Stomach (tissue), 9 donors: Measurements from ENCODE around the gene LRFN4. TPM values are rescaled to one million over a fixed set of nuclear protein-coding genes. Genes with fewer than 3 reads are reported as not detected.

Experiments used
- DNase-seq, 2 donors: peaks; one replicate each; pipeline versions ENCODE4 v3.0.0 to v3.0.0-alpha.2; 2013 to 2019
- H3K27ac ChIP-seq, 5 donors: fragments of 200-600 bp in 4 of 5; sonication (generic) in 4 of 5; one replicate each; pipeline ENCODE4 v1.5.1; 2013 to 2019; ENCODE audit warnings: mild to moderate bottlenecking in 1 of 5, moderate library complexity in 1 of 5
- H3K27me3 ChIP-seq, 3 donors: fragments of 200-600 bp; sonication (generic); one replicate each; pipeline ENCODE4 v1.5.1; 2017 to 2019; ENCODE audit warnings: mixed run types in 1 of 3
- H3K36me3 ChIP-seq, 4 donors: fragments of 200-600 bp; sonication (generic); 1 replicate in 3 of 4; 2 replicates in 1 of 4; pipeline ENCODE4 v1.5.1; 2016 to 2019
- H3K4me1 ChIP-seq, 4 donors: fragments of 200-600 bp; sonication (generic); one replicate each; pipeline ENCODE4 v1.5.1; 2016 to 2019
- H3K4me3 ChIP-seq, 4 donors: fragments of 200-600 bp; sonication (generic) in 3 of 4; one replicate each; pipeline ENCODE4 v1.5.1; 2016 to 2019; ENCODE audit warnings: mild to moderate bottlenecking in 1 of 4
- H3K9me3 ChIP-seq, 4 donors: fragments of 200-600 bp; sonication (generic); one replicate each; pipeline ENCODE4 v1.5.1; 2016 to 2019
- EP300 ChIP-seq: sonication (generic); formaldehyde crosslinking; IDR thresholded peaks from one replicate; pipeline ENCODE4 v1.6.1; 2017; ENCODE audit warnings: antibody characterized with exemption
- POLR2A ChIP-seq, 4 donors: fragments of 450-650 bp; IDR thresholded peaks; one replicate each; pipeline ENCODE4 v1.6.1; 2016; ENCODE audit warnings: antibody characterized with exemption in 4 of 4, control low read depth in 2 of 4, mild to moderate bottlenecking in 1 of 4, moderate library complexity in 1 of 4
- POLR2AphosphoS5 ChIP-seq, 3 donors: sonication (generic); formaldehyde crosslinking; IDR thresholded peaks; one replicate each; pipeline ENCODE4 v1.6.1; 2016; ENCODE audit warnings: antibody characterized with exemption in 3 of 3
- WGBS, 5 donors: extraction: QIAGEN DNeasy Blood & Tissue Kit in 3 of 5; methylation state at CpG; one replicate each; pipeline versions ENCODE4 v1.1.5 to v1.1.7; 2013 to 2018; 5-methylcytosine and 5-hydroxymethylcytosine counted together
- intact Hi-C: fragments of 100-400 bp; cut with DNase I; formaldehyde crosslinking; loops from one replicate; pipeline ENCODE4 v1.15.1; 2023; ENCODE audit warnings: low total_unique reads
- polyA plus RNA-seq, 3 donors: library from polyadenylated mRNA; stranded (reverse); fragments of 200-250 nt; gene quantifications; one replicate each; pipeline ENCODE4 v1.2.3, GENCODE V29; 2013
- total RNA-seq, 5 donors: library from RNA; depleted of rRNA; stranded (reverse); fragments of >200 nt; gene quantifications; one replicate each; pipeline versions ENCODE4 v1.1.0 to v1.2.3, GENCODE V29; 2014 to 2016
- TF ChIP-seq, protein P1 (sequence below), 7 experiments: fragments of 450-650 bp in 4 of 7; fragments of 200-600 bp in 3 of 7; sonication (generic) in 3 of 7; IDR thresholded peaks; one replicate each; pipeline ENCODE4 v1.5.1; 2016 to 2019; ENCODE audit warnings: antibody characterized with exemption in 7 of 7, control low read depth in 2 of 7, mild to moderate bottlenecking in 1 of 7
- donor health status: healthy with polysubstance abuse.
- donor health status: Bipolar disorder and iron deficiency.
- donor health status: healthy.

Gene LRFN4
- total and polyA plus RNA-seq, 8 donors, result 2.1 to 37.9 (median 12.7) TPM

DNA sequence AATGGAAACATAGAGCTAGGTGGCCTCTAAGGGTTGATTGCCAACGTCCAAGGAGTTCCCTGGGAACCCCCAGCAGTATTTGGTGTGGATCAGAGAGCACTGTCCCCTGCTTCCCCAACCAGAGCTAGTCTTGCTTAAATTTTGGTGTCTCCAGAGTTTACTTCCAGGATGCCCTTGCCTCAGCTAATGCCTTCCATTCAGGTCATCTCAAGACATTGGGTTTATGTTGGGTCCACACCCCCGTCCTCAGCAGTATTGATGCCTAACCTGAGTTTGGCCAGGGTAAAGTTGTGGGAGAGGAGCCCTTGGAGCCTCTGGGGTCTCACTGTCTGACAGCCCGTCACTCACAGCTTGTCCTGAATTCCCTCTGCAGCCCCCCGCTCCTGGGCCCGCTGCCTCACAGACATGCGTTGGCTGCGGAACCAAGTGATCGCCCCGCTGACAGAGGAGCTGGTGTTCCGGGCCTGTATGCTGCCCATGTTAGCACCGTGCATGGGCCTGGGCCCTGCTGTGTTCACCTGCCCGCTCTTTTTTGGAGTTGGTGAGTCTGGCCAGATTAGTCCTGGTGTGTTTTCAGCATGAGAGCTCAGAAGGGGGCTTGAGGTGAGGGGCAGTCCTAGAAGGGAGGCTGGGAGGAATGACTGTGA is 12.2 kb upstream of the LRFN4 start:
- peaks cover 26 to 48% (median 43%) of the 10 kb centered on the region in 4 donors for H3K4me1 ChIP-seq
- 81 to 90% (median 88%) methylated on average over 3 to 12 of the region's 12 CpGs for WGBS, 5 donors
- no peaks in the 10 kb centered on the region for H3K27me3 ChIP-seq
- intact Hi-C loops, result no loop called here
- TF ChIP-seq, protein P1, sequence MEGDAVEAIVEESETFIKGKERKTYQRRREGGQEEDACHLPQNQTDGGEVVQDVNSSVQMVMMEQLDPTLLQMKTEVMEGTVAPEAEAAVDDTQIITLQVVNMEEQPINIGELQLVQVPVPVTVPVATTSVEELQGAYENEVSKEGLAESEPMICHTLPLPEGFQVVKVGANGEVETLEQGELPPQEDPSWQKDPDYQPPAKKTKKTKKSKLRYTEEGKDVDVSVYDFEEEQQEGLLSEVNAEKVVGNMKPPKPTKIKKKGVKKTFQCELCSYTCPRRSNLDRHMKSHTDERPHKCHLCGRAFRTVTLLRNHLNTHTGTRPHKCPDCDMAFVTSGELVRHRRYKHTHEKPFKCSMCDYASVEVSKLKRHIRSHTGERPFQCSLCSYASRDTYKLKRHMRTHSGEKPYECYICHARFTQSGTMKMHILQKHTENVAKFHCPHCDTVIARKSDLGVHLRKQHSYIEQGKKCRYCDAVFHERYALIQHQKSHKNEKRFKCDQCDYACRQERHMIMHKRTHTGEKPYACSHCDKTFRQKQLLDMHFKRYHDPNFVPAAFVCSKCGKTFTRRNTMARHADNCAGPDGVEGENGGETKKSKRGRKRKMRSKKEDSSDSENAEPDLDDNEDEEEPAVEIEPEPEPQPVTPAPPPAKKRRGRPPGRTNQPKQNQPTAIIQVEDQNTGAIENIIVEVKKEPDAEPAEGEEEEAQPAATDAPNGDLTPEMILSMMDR (IDR thresholded peaks at IDR 0.05), result no peak
- TF ChIP-seq POLR2AphosphoS5 (IDR thresholded peaks at IDR 0.05), result no peak
- TF ChIP-seq EP300, result no peak
- no peak for TF ChIP-seq POLR2A (IDR thresholded peaks at IDR 0.05)
- H3K27ac ChIP-seq, result peak overlapping the region in 3 of 5 donors; percentile 97 to 99 (median 98)
- peak; percentile 5 to 23 for DNase-seq
- H3K36me3 ChIP-seq, result peaks cover 21 to 57% (median 53%) of the 10 kb centered on the region in 4 donors
- no peaks in the 10 kb centered on the region for H3K9me3 ChIP-seq
- peak overlapping the region in 3 of 4 donors; percentile 69 to 99 (median 92) for H3K4me3 ChIP-seq

DNA sequence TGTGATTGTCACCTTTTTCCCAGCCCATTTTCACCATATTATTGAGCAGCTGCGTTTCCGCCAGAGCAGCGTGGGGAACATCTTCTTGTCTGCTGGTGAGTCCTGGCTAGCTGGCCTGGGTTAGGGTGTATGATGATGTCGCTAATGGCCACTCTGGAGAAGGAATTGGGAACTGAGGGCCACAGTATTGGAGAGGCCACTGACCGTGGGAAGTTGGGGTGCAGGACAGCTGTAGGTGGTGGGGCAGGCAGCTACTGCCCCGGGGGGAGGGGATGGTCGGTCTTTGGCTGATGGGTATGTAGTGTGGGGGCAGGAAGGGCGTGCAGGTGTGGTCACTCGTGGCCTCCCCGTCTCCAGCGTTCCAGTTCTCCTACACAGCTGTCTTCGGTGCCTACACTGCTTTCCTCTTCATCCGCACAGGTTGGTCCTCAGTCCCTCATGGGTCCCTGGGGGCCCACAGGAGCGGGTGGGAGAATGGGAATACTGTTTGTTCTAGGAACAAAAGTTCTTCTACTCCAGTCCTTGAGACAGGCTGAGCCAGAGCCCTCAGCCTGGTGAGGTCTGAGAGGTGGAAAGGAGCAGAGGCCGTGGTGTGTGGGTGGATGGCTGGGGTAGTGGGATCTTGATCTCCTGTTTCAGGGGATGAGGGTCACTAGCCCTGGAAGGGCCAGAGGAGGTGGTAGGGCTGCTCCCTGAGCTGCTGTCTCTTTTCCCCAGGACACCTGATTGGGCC is 11.6 kb upstream of the LRFN4 start:
- no peak overlapping the region for H3K4me3 ChIP-seq
- 85 to 94% (median 86%) methylated on average over 15 of the region's 15 CpGs for WGBS, 5 donors
- H3K4me1 ChIP-seq, result peaks cover 26 to 43% (median 39%) of the 10 kb centered on the region in 4 donors
- intact Hi-C loops, result no loop called here
- no peaks in the 10 kb centered on the region for H3K9me3 ChIP-seq
- TF ChIP-seq, protein P1 (IDR thresholded peaks at IDR 0.05), result no peak
- no peak for TF ChIP-seq POLR2A (IDR thresholded peaks at IDR 0.05)
- TF ChIP-seq EP300, result no peak
- TF ChIP-seq POLR2AphosphoS5 (IDR thresholded peaks at IDR 0.05), result no peak
- DNase-seq, result peak; percentile 4 to 17
- H3K27me3 ChIP-seq, result no peaks in the 10 kb centered on the region
- H3K27ac ChIP-seq, result no peak overlapping the region
- peaks cover 21 to 53% (median 50%) of the 10 kb centered on the region in 4 donors for H3K36me3 ChIP-seq

DNA sequence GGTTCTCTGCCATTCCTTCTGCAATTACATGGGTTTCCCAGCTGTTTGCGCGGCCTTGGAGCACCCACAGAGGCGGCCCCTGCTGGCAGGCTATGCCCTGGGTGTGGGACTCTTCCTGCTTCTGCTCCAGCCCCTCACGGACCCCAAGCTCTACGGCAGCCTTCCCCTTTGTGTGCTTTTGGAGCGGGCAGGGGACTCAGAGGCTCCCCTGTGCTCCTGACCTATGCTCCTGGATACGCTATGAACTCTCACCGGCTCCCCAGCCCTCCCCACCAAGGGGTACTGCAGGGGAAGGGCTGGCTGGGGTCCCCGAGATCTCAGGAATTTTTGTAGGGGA is 11.0 kb upstream of the LRFN4 start:
- TF ChIP-seq, protein P1 (IDR thresholded peaks at IDR 0.05), result no peak
- TF ChIP-seq EP300, result no peak
- TF ChIP-seq POLR2A (IDR thresholded peaks at IDR 0.05), result no peak
- TF ChIP-seq POLR2AphosphoS5 (IDR thresholded peaks at IDR 0.05), result no peak
- Histone ChIP-seq H3K4me1 (peaks cover 26 to 43% (median 34%) of the 10 kb centered on the region in 4 donors), H3K9me3 (no peaks in the 10 kb centered on the region), H3K27ac (no peak overlapping the region), H3K27me3 (no peaks in the 10 kb centered on the region), H3K36me3 (peaks cover 21 to 53% (median 51%) of the 10 kb centered on the region in 4 donors), H3K4me3 (no peak overlapping the region)
- intact Hi-C loops, result no loop called here
- peak; percentile 2 to 21 for DNase-seq
- 81 to 92% (median 85%) methylated on average over 9 of the region's 9 CpGs for WGBS, 5 donors

DNA sequence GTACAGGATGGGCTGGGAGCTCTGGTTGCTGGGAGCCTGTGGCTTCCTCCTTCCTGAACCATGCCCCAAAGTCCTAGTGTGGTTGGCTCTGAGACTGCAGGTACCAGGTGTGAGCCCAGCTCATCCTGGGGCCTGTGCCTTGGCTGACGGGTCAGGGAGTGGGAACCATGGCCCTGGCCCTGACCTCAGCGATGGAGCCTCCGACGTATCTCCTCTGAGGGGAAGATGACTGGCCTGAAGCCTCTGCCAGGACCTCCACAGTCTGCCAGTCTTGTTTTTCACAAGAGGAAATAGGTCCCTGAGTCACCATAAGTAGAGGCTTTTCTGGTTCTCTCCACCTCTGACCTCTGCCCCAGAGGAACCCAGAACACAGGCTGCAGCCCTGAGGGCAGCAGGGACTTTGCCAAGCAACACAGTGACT is 10.2 kb upstream of the LRFN4 start:
- peaks cover 19 to 34% (median 25%) of the 10 kb centered on the region in 4 donors for H3K4me1 ChIP-seq
- no peak overlapping the region for H3K27ac ChIP-seq
- no peaks in the 10 kb centered on the region for H3K27me3 ChIP-seq
- peak in 1 of 2 donors; percentile 24 for DNase-seq
- TF ChIP-seq, protein P1 (IDR thresholded peaks at IDR 0.05), result no peak
- TF ChIP-seq EP300 (no peak), POLR2A (IDR thresholded peaks at IDR 0.05) (no peak), POLR2AphosphoS5 (IDR thresholded peaks at IDR 0.05) (no peak)
- peaks cover 21 to 53% (median 51%) of the 10 kb centered on the region in 4 donors for H3K36me3 ChIP-seq
- WGBS, 5 donors, result 60 to 95% (median 92%) methylated on average over 1 to 4 of the region's 4 CpGs
- no peak overlapping the region for H3K4me3 ChIP-seq
- H3K9me3 ChIP-seq, result no peaks in the 10 kb centered on the region
- intact Hi-C loops, result no loop called here
